GM12878 (cell line): Measurements from ENCODE around the gene IL16. TPM values are rescaled to one million over a fixed set of nuclear protein-coding genes. Genes with fewer than 3 reads are reported as not detected.
A peak's percentile ranks its signal among the peaks of the same experiment; 100 is the strongest.

Experiments used
- ATAC-seq: fragments of 200-7000 bp; cut with Tn5 transposase; 3 replicates; pipeline ENCODE4 v1.9.1; 2020; ENCODE audit warnings: mild to moderate bottlenecking, moderate library complexity
- BruUV-seq: library from RNA; stranded (reverse); fragments of 400-500 nt; replicated peaks from 2 replicates; lab custom pipeline; 2021; lab: Mats Ljungman, UMichigan
- CTCF ChIA-PET: fragments of 300-600 bp; sonication (Branson Sonifier 250); formaldehyde crosslinking; extraction: SDS; loops from one replicate; lab custom pipeline; 2021; ENCODE audit warnings: inconsistent platforms; lab: Yijun Ruan, JAX
- POLR2A ChIA-PET: fragments of 350-600 bp; formaldehyde crosslinking; extraction: SDS; loops from one replicate; lab custom pipeline; 2021; ENCODE audit warnings: inconsistent platforms; lab: Charles Lee
- RAD21 ChIA-PET: fragments of 300-600 bp; sonication (Branson Sonifier 250); formaldehyde crosslinking; loops from one replicate; lab custom pipeline; 2023; ENCODE audit warnings: antibody characterized with exemption; ENCODE audit not compliant: unreplicated experiment; lab: Charles Lee
- SMC1A ChIA-PET: fragments of 300-600 bp; sonication (Branson Sonifier 250); formaldehyde crosslinking; loops from one replicate; lab custom pipeline; 2023; ENCODE audit not compliant: unreplicated experiment, uncharacterized antibody; lab: Charles Lee
- DNase-seq: peaks from one replicate; pipeline ENCODE4 v3.0.0-alpha.2; 2011; ENCODE audit warnings: low read depth, low spot score
- FAIRE-seq: peaks from 3 replicates; lab custom pipeline; 2011; peaks lifted over from hg19 to GRCh38; lab: Jason Lieb, UNC
- H2AFZ ChIP-seq: 2 replicates; pipeline ENCODE4 v1.6.0; 2011; ENCODE audit warnings: low read depth, low read length, control low read depth; ENCODE audit not compliant: control insufficient read depth
- H3K27ac ChIP-seq: 2 replicates; pipeline ENCODE4 v1.5.1; 2011; ENCODE audit warnings: control low read depth; ENCODE audit not compliant: control insufficient read depth, insufficient read depth
- H3K27me3 ChIP-seq, 2 experiments: replicated peaks in 1 of 2; 2 replicates each; pipeline versions ENCODE4 v1.6.0 to v1.6.1; 2011; ENCODE audit warnings: low read length in 1 of 2; ENCODE audit not compliant: control insufficient read depth in 2 of 2, insufficient read depth in 2 of 2
- H3K36me3 ChIP-seq, 2 experiments: 2 replicates each; pipeline ENCODE4 v1.5.1; 2011; ENCODE audit warnings: low read length in 1 of 2; ENCODE audit not compliant: control insufficient read depth in 2 of 2, insufficient read depth in 2 of 2
- H3K4me1 ChIP-seq: 2 replicates; pipeline ENCODE4 v1.6.1; 2011; ENCODE audit warnings: mild to moderate bottlenecking, low read length, moderate library complexity, mixed read lengths; ENCODE audit not compliant: control insufficient read depth, insufficient read depth
- H3K4me2 ChIP-seq: 2 replicates; pipeline ENCODE4 v1.6.0; 2011; ENCODE audit warnings: control low read depth; ENCODE audit not compliant: control insufficient read depth, insufficient read depth
- H3K4me3 ChIP-seq: fragments of 200-600 bp; sonication (generic); 2 replicates; pipeline ENCODE4 v1.5.1; 2016
- H3K79me2 ChIP-seq: 2 replicates; pipeline ENCODE4 v1.6.0; 2011; ENCODE audit warnings: low read length; ENCODE audit not compliant: control insufficient read depth, insufficient read depth
- H3K9ac ChIP-seq: 2 replicates; pipeline ENCODE4 v1.8.0; 2011; ENCODE audit warnings: low read length, control low read depth, mixed read lengths; ENCODE audit not compliant: control insufficient read depth, insufficient read depth
- H3K9me3 ChIP-seq: replicated peaks from 3 replicates; pipeline ENCODE4 v1.5.1; 2011; ENCODE audit warnings: mild to moderate bottlenecking, low read length; ENCODE audit not compliant: control insufficient read depth, insufficient read depth
- H4K20me1 ChIP-seq: 2 replicates; pipeline ENCODE4 v1.6.0; 2011; ENCODE audit not compliant: control insufficient read depth, insufficient read depth
- RUNX3 ChIP-seq: IDR thresholded peaks from 2 replicates; pipeline ENCODE4 v1.6.1; 2012; ENCODE audit warnings: low read length, inconsistent platforms
- WGBS: methylation state at CpG from one replicate; pipeline ENCODE4 v1.1.6; 2016; ENCODE audit warnings: low lambda C conversion rate; ENCODE audit not compliant: insufficient replicate concordance, insufficient coverage; ENCODE audit errors: missing lambda C conversion rate; 5-methylcytosine and 5-hydroxymethylcytosine counted together
- in situ Hi-C: fragments of 300-500 bp; cut with MboI; formaldehyde crosslinking; loops from 9 replicates; pipeline ENCODE4 v1.14.3; 2018; ENCODE audit warnings: mixed read lengths
- intact Hi-C: fragments of 100-400 bp; cut with micrococcal nuclease; formaldehyde crosslinking; loops from one replicate; pipeline ENCODE4 v1.14.2; 2022; ENCODE audit not compliant: unreplicated experiment
- polyA plus RNA-seq, 11 experiments: library from polyadenylated mRNA; depleted of rRNA in 4 of 11; unstranded in 6 of 11; stranded (reverse) in 5 of 11; fragments of >200 nt; fragmentation: Nextera tagmentation in 4 of 11; fragmentation: Illumina TruSeq in 1 of 11; extraction: Ambion mirVana in 4 of 11; extraction: Trizol in 1 of 11; gene quantifications; 1 replicate in 1 of 11; 2 replicates in 10 of 11; pipeline versions ENCODE4 v1.2.1 to v1.2.3, GENCODE V29; 2011 to 2016; ENCODE audit warnings: inconsistent platforms in 2 of 11, missing spikeins in 2 of 11, low read depth in 1 of 11
- total RNA-seq, 4 experiments: library from RNA; depleted of rRNA in 3 of 4; stranded (reverse); fragments of >200 nt in 3 of 4; fragmentation: Illumina TruSeq in 1 of 4; extraction: Trizol in 1 of 4; gene quantifications; 2 replicates each; pipeline versions ENCODE4 v1.2.1 to v1.2.3, GENCODE V29; 2013 to 2021
- TF ChIP-seq, protein P1 (sequence below): fragments of 450-650 bp; formaldehyde crosslinking; IDR thresholded peaks from 2 replicates; pipeline ENCODE4 v1.5.0; 2022; ENCODE audit warnings: mild to moderate bottlenecking, missing genetic modification characterization

The IL16 gene
- total and polyA plus RNA-seq, 10 of the 15 experiments (the other 5 are each of a cell fraction or from before 2014, with no cell fraction given): 21.7 to 206 (median 44.5) TPM

DNA sequence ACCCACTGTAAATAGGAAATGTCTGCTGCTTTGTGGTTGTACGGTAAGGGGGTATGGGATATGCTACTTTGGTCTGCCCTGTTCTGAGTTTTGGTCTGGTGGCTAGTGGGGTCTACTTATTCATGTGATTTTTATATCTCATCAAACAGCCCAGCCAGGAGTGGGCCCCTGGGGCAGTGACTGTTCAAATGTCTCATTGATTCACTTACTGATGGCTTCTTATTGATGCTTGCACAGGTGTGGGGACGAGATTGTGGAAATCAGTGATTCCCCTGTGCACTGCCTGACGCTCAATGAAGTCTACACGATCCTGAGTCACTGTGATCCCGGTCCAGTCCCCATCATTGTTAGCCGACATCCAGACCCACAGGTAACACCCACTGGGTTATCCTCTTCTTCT is 88.8 kb downstream of the IL16 start:
- ChIA-PET CTCF (interaction anchor here (1.5 to 2.5 kb wide), 4 partner anchors 16 to 177 kb away, joined by 3 to 11 read pairs (median 6); no protein-coding TSS in a partner anchor), POLR2A (interaction anchor here (3.0 kb wide), 1 partner anchor 16 kb away, joined by 26 read pairs; no protein-coding TSS in a partner anchor)
- Histone ChIP-seq H3K27ac (peak overlapping the region; percentile 72), H2AFZ (peak overlapping the region; percentile 22; the same call in 1 of the 2 replicates), H3K4me2 (no peak overlapping the region), H3K9me3 (no peaks in the 10 kb centered on the region; the same call in 2 of the 3 replicates), H3K79me2 (no peaks in the 10 kb centered on the region)
- in situ Hi-C loops: loop anchor here (10.0 to 25.0 kb wide), 3 partner anchors 759 to 1927 kb away; partner anchors contain the start of genes HDGFL3 and MEX3B
- DNase-seq: no peak
- TF ChIP-seq, protein P1, sequence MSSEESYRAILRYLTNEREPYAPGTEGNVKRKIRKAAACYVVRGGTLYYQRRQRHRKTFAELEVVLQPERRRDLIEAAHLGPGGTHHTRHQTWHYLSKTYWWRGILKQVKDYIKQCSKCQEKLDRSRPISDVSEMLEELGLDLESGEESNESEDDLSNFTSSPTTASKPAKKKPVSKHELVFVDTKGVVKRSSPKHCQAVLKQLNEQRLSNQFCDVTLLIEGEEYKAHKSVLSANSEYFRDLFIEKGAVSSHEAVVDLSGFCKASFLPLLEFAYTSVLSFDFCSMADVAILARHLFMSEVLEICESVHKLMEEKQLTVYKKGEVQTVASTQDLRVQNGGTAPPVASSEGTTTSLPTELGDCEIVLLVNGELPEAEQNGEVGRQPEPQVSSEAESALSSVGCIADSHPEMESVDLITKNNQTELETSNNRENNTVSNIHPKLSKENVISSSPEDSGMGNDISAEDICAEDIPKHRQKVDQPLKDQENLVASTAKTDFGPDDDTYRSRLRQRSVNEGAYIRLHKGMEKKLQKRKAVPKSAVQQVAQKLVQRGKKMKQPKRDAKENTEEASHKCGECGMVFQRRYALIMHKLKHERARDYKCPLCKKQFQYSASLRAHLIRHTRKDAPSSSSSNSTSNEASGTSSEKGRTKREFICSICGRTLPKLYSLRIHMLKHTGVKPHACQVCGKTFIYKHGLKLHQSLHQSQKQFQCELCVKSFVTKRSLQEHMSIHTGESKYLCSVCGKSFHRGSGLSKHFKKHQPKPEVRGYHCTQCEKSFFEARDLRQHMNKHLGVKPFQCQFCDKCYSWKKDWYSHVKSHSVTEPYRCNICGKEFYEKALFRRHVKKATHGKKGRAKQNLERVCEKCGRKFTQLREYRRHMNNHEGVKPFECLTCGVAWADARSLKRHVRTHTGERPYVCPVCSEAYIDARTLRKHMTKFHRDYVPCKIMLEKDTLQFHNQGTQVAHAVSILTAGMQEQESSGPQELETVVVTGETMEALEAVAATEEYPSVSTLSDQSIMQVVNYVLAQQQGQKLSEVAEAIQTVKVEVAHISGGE (CRISPR knock-in tag): no peak
- peak; percentile 15; the same call in 1 of the 2 replicates for TF ChIP-seq RUNX3
- TF ChIP-seq, all 136 proteins: peak for 1
- Histone ChIP-seq H3K36me3 (no peaks in the 10 kb centered on the region), H3K4me1 (peaks cover 30% of the 10 kb centered on the region), H3K9ac (no peak overlapping the region), H4K20me1 (no peaks in the 10 kb centered on the region), H3K4me3 (no peak overlapping the region), H3K27me3 (no peaks in the 10 kb centered on the region)
- FAIRE-seq (no peak), ATAC-seq (no peak)
- BruUV-seq: no TSS peak
- ChIA-PET RAD21 (interaction anchor here (1.3 to 2.5 kb wide), 4 partner anchors 10 to 26 kb away, joined by 3 to 13 read pairs (median 7); no protein-coding TSS in a partner anchor), SMC1A (interaction anchor here (1.0 to 3.0 kb wide), 6 partner anchors 10 to 49 kb away, joined by 3 to 24 read pairs (median 6); no protein-coding TSS in a partner anchor)
- 86% methylated on average over 6 of the region's 6 CpGs for WGBS
- intact Hi-C loops: no loop called here
